Activated CD4-positive, alpha-beta T cell treated with anti-CD3 and anti-CD28 coated beads, Interleukin-2, amount 50 U/mL, for 48 hours (primary cell): ENCODE measurements around the gene GDPD2.
A peak's percentile ranks its signal among the peaks of the same experiment; 100 is the strongest.

Experiments
- DNase-seq, 2 experiments: peaks; one replicate each; pipeline ENCODE4 v3.0.0-alpha.2; 2020

GDPD2 gene

GRCh38 chrX:70437921-70438665 is 15.0 kb downstream of the GDPD2 start:
- no peak for DNase-seq

- DNase-seq, result no peak
Observed at GRCh38 chrX:70439016-70439415, 15.9 kb downstream of the GDPD2 start.

GRCh38 chrX:70442224-70442623 is 19.1 kb downstream of the GDPD2 start:
- no peak for DNase-seq

- peak; percentile 33 to 48 for DNase-seq
Observed at GRCh38 chrX:70444326-70444945, 21.3 kb downstream of the GDPD2 start, which contains the start of gene DLG3. DLG3 (plus strand) TSS chrX:70444835; CDS start chrX:70445202, 367 bp downstream.

GRCh38 chrX:70444946-70445656 is 22.0 kb downstream of the GDPD2 start:
- DNase-seq, result no peak

- no peak for DNase-seq
Observed at GRCh38 chrX:70445951-70446350, 22.8 kb downstream of the GDPD2 start.

GRCh38 chrX:70446380-70447350 is 23.6 kb downstream of the GDPD2 start:
- DNase-seq, result no peak

- DNase-seq, result no peak
Observed at GRCh38 chrX:70449457-70449966, 26.4 kb downstream of the GDPD2 start.

GRCh38 chrX:70452143-70452733 is 29.1 kb downstream of the GDPD2 start:
- peak; percentile 62 to 70 for DNase-seq

GRCh38 chrX:70453024-70453618 is 30.0 kb downstream of the GDPD2 start:
- no peak for DNase-seq

GRCh38 chrX:70454441-70455365 is 31.6 kb downstream of the GDPD2 start:
- peak; percentile 71 to 77 for DNase-seq

GRCh38 chrX:70455366-70456202 is 32.5 kb downstream of the GDPD2 start:
- peak in 1 of 2 experiments; percentile 10 for DNase-seq

- DNase-seq, result no peak
Observed at GRCh38 chrX:70456256-70456655, 33.1 kb downstream of the GDPD2 start.

GRCh38 chrX:70461026-70461425 is 37.9 kb downstream of the GDPD2 start:
- DNase-seq, result no peak

GRCh38 chrX:70464051-70464450 is 40.9 kb downstream of the GDPD2 start:
- no peak for DNase-seq

- DNase-seq, result no peak
Observed at GRCh38 chrX:70466968-70467367, 43.9 kb downstream of the GDPD2 start.

- DNase-seq, result no peak
Observed at GRCh38 chrX:70468709-70469108, 45.6 kb downstream of the GDPD2 start.

- DNase-seq, result no peak
Observed at GRCh38 chrX:70470850-70471289, 47.8 kb downstream of the GDPD2 start.
